Endothelial cell of umbilical vein (primary cell): Measurements from ENCODE around the gene ECPAS. TPM values are rescaled to one million over a fixed set of nuclear protein-coding genes. Genes with fewer than 3 reads are reported as not detected.
"Not testable (repeated sequence)": the region's sequence is repeated elsewhere in the genome, so short reads cannot be mapped to it uniquely, and the experiment has no call there.

Experiments used
- BruUV-seq: library from RNA; stranded (reverse); fragments of 400-500 nt; replicated peaks from 2 replicates; lab custom pipeline; 2021; lab: Mats Ljungman, UMichigan
- CTCF ChIA-PET: fragments of 300-600, 350-600 bp; sonication (Branson Sonifier 250); formaldehyde crosslinking; loops from one replicate; lab custom pipeline; 2021; ENCODE audit warnings: antibody characterized with exemption, inconsistent platforms; lab: Charles Lee
- POLR2A ChIA-PET: fragments of 300-600, 350-600 bp; sonication (Branson Sonifier 250); formaldehyde crosslinking; loops from one replicate; lab custom pipeline; 2021; ENCODE audit warnings: antibody characterized with exemption, inconsistent platforms; lab: Charles Lee
- DNase-seq: peaks from one replicate; pipeline ENCODE4 v3.0.0-alpha.2; 2011; ENCODE audit warnings: low read depth, low spot score
- FAIRE-seq: peaks from 2 replicates; lab custom pipeline; 2011; peaks lifted over from hg19 to GRCh38; lab: Jason Lieb, UNC
- H2AFZ ChIP-seq: 2 replicates; pipeline ENCODE4 v1.6.0; 2012; ENCODE audit warnings: low read depth, low read length, control low read depth, inconsistent platforms
- H3K27ac ChIP-seq: 2 replicates; pipeline ENCODE4 v1.5.1; 2011; ENCODE audit warnings: low read depth, mild to moderate bottlenecking, control low read depth, low read length, moderate library complexity; ENCODE audit not compliant: insufficient read depth
- H3K27me3 ChIP-seq, 2 experiments: 2 replicates each; pipeline versions ENCODE4 v1.6.0 to v1.6.1; 2011; ENCODE audit warnings: low read length in 2 of 2, mixed read lengths in 1 of 2; ENCODE audit not compliant: control insufficient read depth in 2 of 2, insufficient read depth in 2 of 2
- H3K36me3 ChIP-seq, 2 experiments: 2 replicates in 1 of 2; 3 replicates in 1 of 2; pipeline ENCODE4 v1.5.1; 2011; ENCODE audit warnings: low read length in 2 of 2, mild to moderate bottlenecking in 1 of 2, moderate library complexity in 1 of 2; ENCODE audit not compliant: control insufficient read depth in 2 of 2, insufficient read depth in 2 of 2; ENCODE audit errors: extremely low read depth in 1 of 2
- H3K4me1 ChIP-seq: 3 replicates; pipeline ENCODE4 v1.5.1; 2011; ENCODE audit warnings: mild to moderate bottlenecking, low read length; ENCODE audit not compliant: control insufficient read depth, insufficient read depth; ENCODE audit errors: extremely low read depth
- H3K4me2 ChIP-seq: 2 replicates; pipeline ENCODE4 v1.6.1; 2011; ENCODE audit warnings: low read length, control low read depth, mixed read lengths; ENCODE audit not compliant: insufficient read depth
- H3K4me3 ChIP-seq, 3 experiments: fragments of 200-600 bp in 1 of 3; sonication (generic), shearing (Covaris generic) in 1 of 3; replicated peaks in 1 of 3; 2 replicates each; pipeline ENCODE4 v1.5.1; 2011 to 2016; ENCODE audit warnings: control low read depth in 3 of 3, low read length in 3 of 3, mild to moderate bottlenecking in 2 of 3, inconsistent platforms in 1 of 3, low read depth in 1 of 3, moderate library complexity in 1 of 3; ENCODE audit not compliant: insufficient read depth in 1 of 3
- H3K79me2 ChIP-seq: 2 replicates; pipeline ENCODE4 v1.6.0; 2012; ENCODE audit warnings: low read length, inconsistent platforms; ENCODE audit not compliant: control insufficient read depth, insufficient read depth
- H3K9ac ChIP-seq: replicated peaks from 2 replicates; pipeline ENCODE3; 2011; ENCODE audit warnings: low read length, control low read depth; ENCODE audit not compliant: insufficient read depth; ENCODE audit errors: extremely low read depth
- H3K9me1 ChIP-seq: replicated peaks from 3 replicates; pipeline ENCODE4 v1.6.0; 2011; ENCODE audit warnings: mild to moderate bottlenecking, low read length; ENCODE audit not compliant: control insufficient read depth, insufficient read depth; ENCODE audit errors: extremely low read depth
- H3K9me3 ChIP-seq: replicated peaks from 2 replicates; pipeline ENCODE4 v1.5.1; 2012; ENCODE audit warnings: low read length, inconsistent platforms; ENCODE audit not compliant: control insufficient read depth, insufficient read depth
- H4K20me1 ChIP-seq: replicated peaks from 2 replicates; pipeline ENCODE3; 2011; ENCODE audit warnings: mild to moderate bottlenecking, low read length; ENCODE audit not compliant: control insufficient read depth, insufficient read depth; ENCODE audit errors: extremely low read depth
- MYC ChIP-seq: IDR thresholded peaks from one replicate; pipeline ENCODE4 v1.6.1; 2011; ENCODE audit warnings: mild to moderate bottlenecking, low read depth, low read length
- dilution Hi-C: fragments of 300-500 bp; cut with MboI; formaldehyde crosslinking; loops from one replicate; pipeline ENCODE4 v1.15.0; 2019; ENCODE audit warnings: low sequenced_read_pairs; ENCODE audit not compliant: extremely low pct_ligation_motif_present
- intact Hi-C: fragments of 100-400 bp; cut with micrococcal nuclease; formaldehyde crosslinking; loops from one replicate; pipeline ENCODE4 v1.10.0; 2022
- polyA plus RNA-seq, 4 experiments: library from polyadenylated mRNA; depleted of rRNA in 3 of 4; stranded (reverse) in 3 of 4; unstranded in 1 of 4; fragments of >200 nt; gene quantifications; 2 replicates each; pipeline versions ENCODE4 v1.2.1 to v1.2.3, GENCODE V29; 2011 to 2012; ENCODE audit warnings: missing spikeins in 1 of 4
- total RNA-seq: library from RNA; stranded (reverse); gene quantifications from 2 replicates; pipeline ENCODE4 v1.2.3, GENCODE V29; 2021

Gene ECPAS
- total and polyA plus RNA-seq, 2 donors (not counting 3 experiments of a cell fraction or from before 2014, with no cell fraction given), result 17.9 to 89.3 TPM

- BruUV-seq, result no TSS peak
- DNase-seq (no peak), FAIRE-seq (no peak)
- Histone ChIP-seq H3K79me2 (no peaks in the 10 kb centered on the region), H3K4me1 (no peaks in the 10 kb centered on the region), H2AFZ (no peak overlapping the region), H3K4me2 (no peak overlapping the region), H4K20me1 (no peaks in the 10 kb centered on the region), H3K9me3 (no peaks in the 10 kb centered on the region), H3K4me3 (no peak overlapping the region), H3K9me1 (no peaks in the 10 kb centered on the region), H3K27ac (no peak overlapping the region), H3K27me3 (no peaks in the 10 kb centered on the region), H3K36me3 (no peaks in the 10 kb centered on the region), H3K9ac (no peak overlapping the region)
- ChIA-PET CTCF (no interaction called here), POLR2A (no interaction called here)
- intact Hi-C loops (no loop called here), dilution Hi-C loops (no loop called here)
- no peak for TF ChIP-seq MYC
Observed at GRCh38 chr9:111501005-111501562, 16.9 kb upstream of the ECPAS start.

DNA sequence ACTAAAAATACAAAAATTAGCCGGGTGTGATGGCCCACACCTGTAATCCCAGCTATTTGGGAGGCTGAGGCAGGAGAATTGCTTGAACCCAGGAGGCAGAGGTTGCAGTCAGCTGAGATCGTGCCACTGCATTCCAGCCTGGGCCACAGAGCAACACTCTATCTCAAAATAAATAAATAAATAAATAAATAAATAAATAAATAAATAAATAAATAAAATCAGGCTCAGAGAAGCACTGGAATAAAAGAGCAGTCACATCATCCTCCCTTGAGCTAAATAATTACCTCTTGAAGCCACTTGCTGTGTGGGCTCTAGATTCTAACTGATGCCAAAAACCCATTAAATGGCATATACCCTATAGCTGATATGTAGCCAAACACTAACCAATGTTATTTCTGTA lies 13.0 kb upstream of the ECPAS start:
- H3K9me1 ChIP-seq, H4K20me1 ChIP-seq, BruUV-seq, intact Hi-C loops, H3K4me3 ChIP-seq, FAIRE-seq, H3K27me3 ChIP-seq, H3K27ac ChIP-seq, POLR2A ChIA-PET, H3K9me3 ChIP-seq, DNase-seq, H3K79me2 ChIP-seq, H2AFZ ChIP-seq, H3K9ac ChIP-seq, H3K36me3 ChIP-seq, H3K4me2 ChIP-seq, H3K4me1 ChIP-seq, CTCF ChIA-PET, dilution Hi-C loops: not testable (repeated sequence)
